ENCODE measurements around the gene ZNF236.

The ZNF236 gene

GRCh38 chr18:76791642-76792041 lies 30.7 kb upstream of the ZNF236 start:
- Histone ChIP-seq H3K4me3 (ENCODE audit: insufficient read depth, low read length, poor library complexity, severe bottlenecking) (no peak overlapping the region), H3K27ac (ENCODE audit: low read depth, low read length) (no peak overlapping the region), H3K9me3 (ENCODE audit: insufficient read depth, low read length) (no peaks in the 10 kb centered on the region), H3K79me2 (ENCODE audit: insufficient read depth, low read length) (no peaks in the 10 kb centered on the region), H3F3A (ENCODE audit: insufficient read depth) (no peaks in the 10 kb centered on the region), H4K20me1 (ENCODE audit: low read depth, low read length) (no peaks in the 10 kb centered on the region), H3K36me3 (ENCODE audit: low read length) (no peaks in the 10 kb centered on the region), H3K9ac (ENCODE audit: low read length) (no peak overlapping the region), H3K4me2 (ENCODE audit: low read depth, low read length, poor library complexity, severe bottlenecking) (no peak overlapping the region), H3K27me3 (ENCODE audit: low read length) (no peaks in the 10 kb centered on the region), H2AFZ (ENCODE audit: low read depth, low read length, severe bottlenecking) (no peak overlapping the region), H3K9me2 (replicated peaks; ENCODE audit: insufficient read depth, low read length) (no peaks in the 10 kb centered on the region)
- TF ChIP-seq, protein P1, sequence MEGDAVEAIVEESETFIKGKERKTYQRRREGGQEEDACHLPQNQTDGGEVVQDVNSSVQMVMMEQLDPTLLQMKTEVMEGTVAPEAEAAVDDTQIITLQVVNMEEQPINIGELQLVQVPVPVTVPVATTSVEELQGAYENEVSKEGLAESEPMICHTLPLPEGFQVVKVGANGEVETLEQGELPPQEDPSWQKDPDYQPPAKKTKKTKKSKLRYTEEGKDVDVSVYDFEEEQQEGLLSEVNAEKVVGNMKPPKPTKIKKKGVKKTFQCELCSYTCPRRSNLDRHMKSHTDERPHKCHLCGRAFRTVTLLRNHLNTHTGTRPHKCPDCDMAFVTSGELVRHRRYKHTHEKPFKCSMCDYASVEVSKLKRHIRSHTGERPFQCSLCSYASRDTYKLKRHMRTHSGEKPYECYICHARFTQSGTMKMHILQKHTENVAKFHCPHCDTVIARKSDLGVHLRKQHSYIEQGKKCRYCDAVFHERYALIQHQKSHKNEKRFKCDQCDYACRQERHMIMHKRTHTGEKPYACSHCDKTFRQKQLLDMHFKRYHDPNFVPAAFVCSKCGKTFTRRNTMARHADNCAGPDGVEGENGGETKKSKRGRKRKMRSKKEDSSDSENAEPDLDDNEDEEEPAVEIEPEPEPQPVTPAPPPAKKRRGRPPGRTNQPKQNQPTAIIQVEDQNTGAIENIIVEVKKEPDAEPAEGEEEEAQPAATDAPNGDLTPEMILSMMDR (IDR thresholded peaks at IDR 0.05; ENCODE audit: insufficient read depth, low read length, poor library complexity, severe bottlenecking) = no peak
- TF ChIP-seq EZH2phosphoT487 (conservative IDR thresholded peaks at IDR 0.05; ENCODE audit: low read length) = no peak

GRCh38 chr18:76794326-76794725 lies 28.0 kb upstream of the ZNF236 start:
- Histone ChIP-seq H3K36me3 (ENCODE audit: low read length) (0 out of 2 replicates have a peak, but pooled peaks cover 2% of the 10 kb centered on the region), H3F3A (ENCODE audit: insufficient read depth) (no peaks in the 10 kb centered on the region)
- TF ChIP-seq EZH2phosphoT487 (conservative IDR thresholded peaks at IDR 0.05; ENCODE audit: low read length) = no peak
- TF ChIP-seq, protein P1 (IDR thresholded peaks at IDR 0.05; ENCODE audit: insufficient read depth, low read length, poor library complexity, severe bottlenecking) = no peak

DNA sequence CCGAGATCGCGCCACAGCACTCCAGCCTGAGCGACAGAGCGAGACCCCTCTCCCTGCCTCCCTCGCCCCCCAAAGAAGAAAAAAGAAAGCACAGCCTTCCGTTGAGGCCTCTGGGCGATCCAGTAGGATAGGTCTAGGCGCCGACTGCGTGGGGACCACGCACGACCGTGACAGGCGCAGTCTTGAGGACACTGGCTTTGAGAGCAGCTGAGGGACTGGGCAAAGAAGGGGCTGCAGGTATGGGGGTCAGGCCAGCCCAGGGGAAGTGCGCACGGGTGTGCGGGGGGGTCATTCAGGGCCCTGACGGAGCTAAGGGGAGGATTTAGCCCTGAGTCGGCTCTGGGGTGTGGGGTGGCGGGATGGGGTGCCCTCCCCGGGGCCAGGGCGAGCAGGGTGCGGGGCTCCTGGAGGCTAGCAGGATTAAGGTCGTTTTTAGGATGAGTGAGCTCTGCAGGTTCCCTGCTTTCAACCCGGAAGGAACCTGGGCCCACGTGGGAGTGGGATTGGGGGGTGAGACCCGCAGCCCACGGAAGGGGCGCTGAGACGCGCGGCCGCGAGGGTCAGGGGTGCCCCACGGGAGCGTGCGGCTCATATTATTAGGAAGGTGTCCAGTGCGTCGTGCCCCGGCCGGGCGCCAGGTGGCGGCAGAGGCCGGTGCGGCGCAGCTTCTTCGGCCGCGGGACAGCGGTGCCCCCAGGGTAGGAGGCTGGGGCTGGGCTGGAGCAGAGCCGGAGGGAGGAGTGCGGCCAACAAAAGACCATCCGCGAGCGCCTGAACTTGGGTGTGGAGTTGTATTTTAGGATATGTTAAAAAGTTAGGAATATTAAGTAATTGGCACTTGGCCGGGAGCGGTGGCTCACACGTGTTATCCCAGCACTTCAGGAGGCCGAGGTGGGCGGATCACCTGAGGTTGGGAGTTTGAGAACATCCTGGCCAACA lies 20.5 kb upstream of the ZNF236 start:
- Histone ChIP-seq H3K27me3 (ENCODE audit: low read length) (no peaks in the 10 kb centered on the region), H3K27ac (ENCODE audit: low read depth, low read length) (no peak overlapping the region), H3K9ac (ENCODE audit: low read length) (no peak overlapping the region), H3K79me2 (ENCODE audit: insufficient read depth, low read length) (no peaks in the 10 kb centered on the region), H3K4me3 (ENCODE audit: insufficient read depth, low read length, poor library complexity, severe bottlenecking) (no peak overlapping the region), H3K9me2 (replicated peaks; ENCODE audit: insufficient read depth, low read length) (no peaks in the 10 kb centered on the region), H2AFZ (ENCODE audit: low read depth, low read length, severe bottlenecking) (no peak overlapping the region), H3K9me3 (ENCODE audit: insufficient read depth, low read length) (no peaks in the 10 kb centered on the region), H3K4me2 (ENCODE audit: low read depth, low read length, poor library complexity, severe bottlenecking) (peak overlapping the region; percentile 39), H4K20me1 (ENCODE audit: low read depth, low read length) (no peaks in the 10 kb centered on the region), H3K36me3 (ENCODE audit: low read length) (0 out of 2 replicates have a peak, but pooled peaks cover 2% of the 10 kb centered on the region), H3F3A (ENCODE audit: insufficient read depth) (peaks cover 5% of the 10 kb centered on the region; the same call in 1 of the 2 replicates)
- TF ChIP-seq EZH2phosphoT487 (conservative IDR thresholded peaks at IDR 0.05; ENCODE audit: low read length) = no peak
- TF ChIP-seq, protein P1 (IDR thresholded peaks at IDR 0.05; ENCODE audit: insufficient read depth, low read length, poor library complexity, severe bottlenecking) = peak; percentile 80

More at GRCh38 chr18:76794326-76794725, 28.0 kb upstream of the ZNF236 start:
- H4K20me1 ChIP-seq (ENCODE audit: low read depth, low read length) = no peaks in the 10 kb centered on the region
- no peak overlapping the region for H3K4me3 ChIP-seq (ENCODE audit: insufficient read depth, low read length, poor library complexity, severe bottlenecking)
- no peaks in the 10 kb centered on the region for H3K27me3 ChIP-seq (ENCODE audit: low read length)
- no peak overlapping the region for H3K4me2 ChIP-seq (ENCODE audit: low read depth, low read length, poor library complexity, severe bottlenecking)
- no peaks in the 10 kb centered on the region for H3K79me2 ChIP-seq (ENCODE audit: insufficient read depth, low read length)
- H3K9me2 ChIP-seq (replicated peaks; ENCODE audit: insufficient read depth, low read length) = no peaks in the 10 kb centered on the region
- H3K9ac ChIP-seq (ENCODE audit: low read length) = no peak overlapping the region
- no peak overlapping the region for H3K27ac ChIP-seq (ENCODE audit: low read depth, low read length)
- no peaks in the 10 kb centered on the region for H3K9me3 ChIP-seq (ENCODE audit: insufficient read depth, low read length)
- H2AFZ ChIP-seq (ENCODE audit: low read depth, low read length, severe bottlenecking) = no peak overlapping the region

Data from SU-DHL-6 (cell line).